IMR-90 (cell line): ENCODE data around the gene DPPA4. TPM values are rescaled to one million over a fixed set of nuclear protein-coding genes. Genes with fewer than 3 reads are reported as not detected.

ENCODE experiments used
- ATAC-seq: fragments of 200-7000 bp; cut with Tn5 transposase; 2 replicates; pipeline ENCODE4 v1.9.1; 2020; ENCODE audit warnings: low read depth, mild to moderate bottlenecking, moderate library complexity
- BruUV-seq: library from RNA; stranded (reverse); fragments of 400-500 nt; replicated peaks from 2 replicates; lab custom pipeline; 2021; lab: Mats Ljungman, UMichigan
- CTCF ChIA-PET: fragments of 300-600 bp; formaldehyde crosslinking; extraction: SDS; loops from one replicate; lab custom pipeline; 2021; ENCODE audit warnings: antibody characterized with exemption; lab: Yijun Ruan, JAX
- POLR2A ChIA-PET: fragments of 300-600 bp; sonication (Branson Sonifier 250); formaldehyde crosslinking; loops from one replicate; lab custom pipeline; 2022; ENCODE audit warnings: antibody characterized with exemption; ENCODE audit not compliant: unreplicated experiment; lab: Charles Lee
- DNase-seq: peaks from one replicate; pipeline ENCODE4 v3.0.0; 2013
- H2AFZ ChIP-seq: replicated peaks from 2 replicates; pipeline ENCODE3; 2013; ENCODE audit warnings: low read length, mild to moderate bottlenecking; ENCODE audit not compliant: poor library complexity
- H2AK5ac ChIP-seq: 2 replicates; pipeline ENCODE4 v1.6.1; 2013; ENCODE audit warnings: low read depth, low read length, inconsistent platforms
- H2AK9ac ChIP-seq: replicated peaks from 2 replicates; pipeline ENCODE3; 2013; ENCODE audit warnings: mild to moderate bottlenecking, low read depth, low read length, moderate library complexity; ENCODE audit not compliant: poor library complexity
- H2BK120ac ChIP-seq: 2 replicates; pipeline ENCODE4 v1.6.1; 2013; ENCODE audit warnings: low read depth, low read length, inconsistent platforms
- H2BK15ac ChIP-seq: 3 replicates; pipeline ENCODE4 v1.6.1; 2013; ENCODE audit warnings: low read depth, low read length, inconsistent platforms
- H2BK20ac ChIP-seq: 2 replicates; pipeline ENCODE4 v1.6.1; 2013; ENCODE audit warnings: low read depth, mild to moderate bottlenecking, inconsistent platforms, low read length, moderate library complexity
- H2BK5ac ChIP-seq: 2 replicates; pipeline ENCODE4 v1.6.1; 2013; ENCODE audit warnings: mild to moderate bottlenecking, low read depth, low read length, inconsistent platforms; ENCODE audit not compliant: poor library complexity, severe bottlenecking
- H3K14ac ChIP-seq: replicated peaks from 2 replicates; pipeline ENCODE4 v1.6.1; 2013; ENCODE audit warnings: low read depth, low read length, inconsistent platforms
- H3K18ac ChIP-seq: 2 replicates; pipeline ENCODE4 v1.6.1; 2013; ENCODE audit warnings: low read depth, low read length, control low read depth
- H3K23ac ChIP-seq: 2 replicates; pipeline ENCODE4 v1.6.1; 2013; ENCODE audit warnings: low read depth, low read length, inconsistent platforms
- H3K27ac ChIP-seq: 2 replicates; pipeline ENCODE4 v1.5.1; 2013; ENCODE audit warnings: mild to moderate bottlenecking, control low read depth, low read length; ENCODE audit not compliant: insufficient read depth
- H3K27me3 ChIP-seq: 2 replicates; pipeline ENCODE4 v1.6.1; 2013; ENCODE audit warnings: low read length; ENCODE audit not compliant: control insufficient read depth, insufficient read depth
- H3K36me3 ChIP-seq: 2 replicates; pipeline ENCODE4 v1.6.1; 2013; ENCODE audit warnings: low read length, mixed read lengths; ENCODE audit not compliant: control insufficient read depth, insufficient read depth
- H3K4ac ChIP-seq: 2 replicates; pipeline ENCODE4 v1.6.1; 2013; ENCODE audit warnings: low read depth, low read length, inconsistent platforms
- H3K4me1 ChIP-seq: 2 replicates; pipeline ENCODE4 v1.6.1; 2013; ENCODE audit warnings: low read length, mixed read lengths; ENCODE audit not compliant: control insufficient read depth, insufficient read depth
- H3K4me2 ChIP-seq: 2 replicates; pipeline ENCODE4 v1.6.1; 2013; ENCODE audit warnings: low read depth, mild to moderate bottlenecking, control low read depth, low read length, moderate library complexity
- H3K4me3 ChIP-seq: 2 replicates; pipeline ENCODE4 v1.5.1; 2013; ENCODE audit warnings: low read depth, mild to moderate bottlenecking, control low read depth, low read length, moderate library complexity; ENCODE audit not compliant: insufficient read depth
- H3K56ac ChIP-seq: 2 replicates; pipeline ENCODE4 v1.6.1; 2013; ENCODE audit warnings: low read length, inconsistent platforms; ENCODE audit not compliant: insufficient read depth; ENCODE audit errors: extremely low read depth
- H3K79me1 ChIP-seq, 2 experiments: 2 replicates each; pipeline ENCODE4 v1.6.1; 2013; ENCODE audit warnings: low read length in 2 of 2, inconsistent platforms in 1 of 2, low read depth in 1 of 2
- H3K9ac ChIP-seq: 2 replicates; pipeline ENCODE4 v1.6.1; 2013; ENCODE audit warnings: low read depth, low read length, control low read depth
- H3K9me1 ChIP-seq: 2 replicates; pipeline ENCODE4 v1.6.1; 2013; ENCODE audit warnings: low read length, inconsistent platforms; ENCODE audit not compliant: insufficient read depth
- H3K9me3 ChIP-seq: 2 replicates; pipeline ENCODE4 v1.6.1; 2013; ENCODE audit warnings: low read length; ENCODE audit not compliant: control insufficient read depth, insufficient read depth
- H4K20me1 ChIP-seq: 2 replicates; pipeline ENCODE4 v1.6.1; 2013; ENCODE audit warnings: low read length, inconsistent platforms; ENCODE audit not compliant: insufficient read depth
- H4K5ac ChIP-seq: 2 replicates; pipeline ENCODE4 v1.6.1; 2013; ENCODE audit warnings: mild to moderate bottlenecking, low read depth, low read length, control low read depth
- H4K8ac ChIP-seq, 2 experiments: 2 replicates each; pipeline ENCODE4 v1.6.1; 2013; ENCODE audit warnings: low read depth in 2 of 2, low read length in 2 of 2, control low read depth in 1 of 2, inconsistent platforms in 1 of 2
- H4K91ac ChIP-seq: 2 replicates; pipeline ENCODE4 v1.6.1; 2013; ENCODE audit warnings: low read depth, low read length, inconsistent platforms; ENCODE audit not compliant: insufficient read depth
- BHLHE40 ChIP-seq: fragments of 150-350 bp; IDR thresholded peaks from 2 replicates; pipeline ENCODE4 v1.6.1; 2016; ENCODE audit warnings: mild to moderate bottlenecking, low read depth, low read length
- CHD1 ChIP-seq: IDR thresholded peaks from 2 replicates; pipeline ENCODE4 v1.6.1; 2012; ENCODE audit warnings: low read depth, low read length, improper control_type of control experiment
- MAZ ChIP-seq: IDR thresholded peaks from 2 replicates; pipeline ENCODE4 v1.6.1; 2012; ENCODE audit warnings: low read depth, mild to moderate bottlenecking, low read length, improper control_type of control experiment, moderate library complexity, borderline replicate concordance
- RCOR1 ChIP-seq: IDR thresholded peaks from 2 replicates; pipeline ENCODE4 v1.6.1; 2012; ENCODE audit warnings: mild to moderate bottlenecking, low read length, improper control_type of control experiment; ENCODE audit not compliant: insufficient replicate concordance
- RFX5 ChIP-seq: IDR thresholded peaks from 2 replicates; pipeline ENCODE4 v1.8.0; 2012; ENCODE audit warnings: low read depth, mild to moderate bottlenecking, low read length, moderate library complexity
- SMC3 ChIP-seq: fragments of 150-350 bp; IDR thresholded peaks from 2 replicates; pipeline ENCODE4 v1.6.1; 2016; ENCODE audit warnings: low read depth, mild to moderate bottlenecking, antibody characterized with exemption, low read length, moderate library complexity
- WGBS, 2 experiments: methylation state at CpG; one replicate each; pipeline versions ENCODE4 v1.1.5 to v1.1.7; 2013; ENCODE audit warnings: missing lambda C conversion rate in 2 of 2; ENCODE audit not compliant: insufficient read length in 1 of 2; ENCODE audit errors: extremely low coverage in 2 of 2; 5-methylcytosine and 5-hydroxymethylcytosine counted together
- dilution Hi-C: fragments of 300-500 bp; cut with HindIII; formaldehyde crosslinking; loops from one replicate; pipeline ENCODE4 v1.14.3; 2018; ENCODE audit warnings: low sequenced_read_pairs; ENCODE audit not compliant: unreplicated experiment
- in situ Hi-C: fragments of 300-500 bp; cut with MboI; formaldehyde crosslinking; loops from 3 replicates; pipeline ENCODE4 v1.14.3; 2019; ENCODE audit warnings: low sequenced_read_pairs, inconsistent platforms, mixed read lengths
- intact Hi-C: fragments of 100-400 bp; cut with micrococcal nuclease; formaldehyde crosslinking; loops from 2 replicates; pipeline ENCODE4 v1.10.0; 2022
- polyA plus RNA-seq, 3 experiments: library from polyadenylated mRNA; depleted of rRNA; stranded (reverse); fragments of >200 nt; gene quantifications; 2 replicates each; pipeline ENCODE4 v1.2.3, GENCODE V29; 2012; ENCODE audit warnings: low replicate concordance in 1 of 3
- total RNA-seq: library from RNA; depleted of rRNA; stranded (reverse); fragments of >200 nt; gene quantifications from 2 replicates; pipeline ENCODE4 v1.2.3, GENCODE V29; 2012
- TF ChIP-seq, protein P1 (sequence below): fragments of 150-350 bp; IDR thresholded peaks from 2 replicates; pipeline ENCODE4 v1.6.1; 2017; ENCODE audit warnings: mild to moderate bottlenecking, antibody characterized with exemption, low read length, low read depth
- TF ChIP-seq, protein P2 (sequence below): fragments of 150-350 bp; IDR thresholded peaks from 2 replicates; pipeline ENCODE4 v1.6.1; 2016; ENCODE audit warnings: low read depth, mild to moderate bottlenecking, low read length, moderate library complexity, borderline replicate concordance
- TF ChIP-seq, protein P3 (sequence below): conservative IDR thresholded peaks from 2 replicates; pipeline ENCODE4 v1.5.1; 2012; ENCODE audit warnings: mild to moderate bottlenecking, low read depth, low read length, improper control_type of control experiment

The DPPA4 gene
- total and polyA plus RNA-seq, 2 of the 4 experiments (the other 2 are of a cell fraction) = 0.02 TPM; not detected in 1

GRCh38 chr3:109356442-109357155 lies 19.3 kb upstream of the DPPA4 start:
- Histone ChIP-seq H2AK9ac (no peak overlapping the region), H2BK15ac (no peak overlapping the region), H2BK120ac (no peak overlapping the region), H3K56ac (no peak overlapping the region), H4K20me1 (no peaks in the 10 kb centered on the region), H3K23ac (no peak overlapping the region), H3K4me1 (no peaks in the 10 kb centered on the region), H2BK5ac (no peak overlapping the region), H3K18ac (no peak overlapping the region), H3K4me3 (no peak overlapping the region), H4K8ac (no peak overlapping the region), H3K36me3 (no peaks in the 10 kb centered on the region), H3K9me1 (no peaks in the 10 kb centered on the region), H2BK20ac (no peak overlapping the region), H3K4ac (no peak overlapping the region), H3K27ac (no peak overlapping the region), H3K4me2 (no peak overlapping the region), H4K5ac (no peak overlapping the region), H4K91ac (no peak overlapping the region), H3K14ac (no peak overlapping the region), H2AFZ (no peak overlapping the region), H2AK5ac (no peak overlapping the region), H3K9me3 (peaks cover 4% of the 10 kb centered on the region), H3K27me3 (no peaks in the 10 kb centered on the region), H3K9ac (no peak overlapping the region), H3K79me1 (no peaks in the 10 kb centered on the region)
- DNase-seq = no peak
- in situ Hi-C loops (no loop called here), intact Hi-C loops (no loop called here), dilution Hi-C loops (no loop called here)
- TF ChIP-seq, protein P1, sequence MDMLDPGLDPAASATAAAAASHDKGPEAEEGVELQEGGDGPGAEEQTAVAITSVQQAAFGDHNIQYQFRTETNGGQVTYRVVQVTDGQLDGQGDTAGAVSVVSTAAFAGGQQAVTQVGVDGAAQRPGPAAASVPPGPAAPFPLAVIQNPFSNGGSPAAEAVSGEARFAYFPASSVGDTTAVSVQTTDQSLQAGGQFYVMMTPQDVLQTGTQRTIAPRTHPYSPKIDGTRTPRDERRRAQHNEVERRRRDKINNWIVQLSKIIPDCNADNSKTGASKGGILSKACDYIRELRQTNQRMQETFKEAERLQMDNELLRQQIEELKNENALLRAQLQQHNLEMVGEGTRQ = no peak
- TF ChIP-seq CHD1 (no peak), SMC3 (no peak), RCOR1 (no peak), MAZ (no peak), BHLHE40 (no peak), RFX5 (no peak)
- TF ChIP-seq, protein P2, sequence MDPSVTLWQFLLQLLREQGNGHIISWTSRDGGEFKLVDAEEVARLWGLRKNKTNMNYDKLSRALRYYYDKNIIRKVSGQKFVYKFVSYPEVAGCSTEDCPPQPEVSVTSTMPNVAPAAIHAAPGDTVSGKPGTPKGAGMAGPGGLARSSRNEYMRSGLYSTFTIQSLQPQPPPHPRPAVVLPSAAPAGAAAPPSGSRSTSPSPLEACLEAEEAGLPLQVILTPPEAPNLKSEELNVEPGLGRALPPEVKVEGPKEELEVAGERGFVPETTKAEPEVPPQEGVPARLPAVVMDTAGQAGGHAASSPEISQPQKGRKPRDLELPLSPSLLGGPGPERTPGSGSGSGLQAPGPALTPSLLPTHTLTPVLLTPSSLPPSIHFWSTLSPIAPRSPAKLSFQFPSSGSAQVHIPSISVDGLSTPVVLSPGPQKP = no peak
- TF ChIP-seq, protein P3, sequence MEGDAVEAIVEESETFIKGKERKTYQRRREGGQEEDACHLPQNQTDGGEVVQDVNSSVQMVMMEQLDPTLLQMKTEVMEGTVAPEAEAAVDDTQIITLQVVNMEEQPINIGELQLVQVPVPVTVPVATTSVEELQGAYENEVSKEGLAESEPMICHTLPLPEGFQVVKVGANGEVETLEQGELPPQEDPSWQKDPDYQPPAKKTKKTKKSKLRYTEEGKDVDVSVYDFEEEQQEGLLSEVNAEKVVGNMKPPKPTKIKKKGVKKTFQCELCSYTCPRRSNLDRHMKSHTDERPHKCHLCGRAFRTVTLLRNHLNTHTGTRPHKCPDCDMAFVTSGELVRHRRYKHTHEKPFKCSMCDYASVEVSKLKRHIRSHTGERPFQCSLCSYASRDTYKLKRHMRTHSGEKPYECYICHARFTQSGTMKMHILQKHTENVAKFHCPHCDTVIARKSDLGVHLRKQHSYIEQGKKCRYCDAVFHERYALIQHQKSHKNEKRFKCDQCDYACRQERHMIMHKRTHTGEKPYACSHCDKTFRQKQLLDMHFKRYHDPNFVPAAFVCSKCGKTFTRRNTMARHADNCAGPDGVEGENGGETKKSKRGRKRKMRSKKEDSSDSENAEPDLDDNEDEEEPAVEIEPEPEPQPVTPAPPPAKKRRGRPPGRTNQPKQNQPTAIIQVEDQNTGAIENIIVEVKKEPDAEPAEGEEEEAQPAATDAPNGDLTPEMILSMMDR = no peak
- 59% methylated on average over 2 of the region's 3 CpGs; no CpG with 5 or more reads in 1 of the 2 experiments for WGBS, 2 experiments
- ChIA-PET CTCF (no interaction called here), POLR2A (no interaction called here)
- no TSS peak for BruUV-seq
- ATAC-seq = no peak
